SK-N-MC (cell line): ENCODE data around the gene ASTN2.
"Not testable (repeated sequence)": the region's sequence is repeated elsewhere in the genome, so short reads cannot be mapped to it uniquely, and the experiment has no call there.

ENCODE experiments used
- DNase-seq: peaks from one replicate; pipeline ENCODE4 v3.0.0-alpha.2; 2011; ENCODE audit warnings: low read depth, low spot score
- H3K27ac ChIP-seq: fragments of 200-600 bp; sonication (generic); 2 replicates; pipeline ENCODE4 v1.5.1; 2016; ENCODE audit warnings: mixed run types
- H3K36me3 ChIP-seq: fragments of 200-600 bp; sonication (generic); 2 replicates; pipeline ENCODE4 v1.6.1; 2017; ENCODE audit warnings: antibody characterized with exemption, low read length, mixed read lengths; ENCODE audit not compliant: insufficient read depth
- H3K4me3 ChIP-seq: fragments of 200-600 bp; sonication (generic); 2 replicates; pipeline ENCODE4 v1.5.1; 2016
- H3K9ac ChIP-seq: fragments of 200-600 bp; sonication (generic); 2 replicates; pipeline ENCODE4 v1.8.0; 2017; ENCODE audit warnings: mixed run types, mixed read lengths; ENCODE audit not compliant: insufficient read length
- H3K9me3 ChIP-seq: fragments of 200-600 bp; sonication (generic); 2 replicates; pipeline ENCODE4 v1.6.1; 2017; ENCODE audit warnings: low read depth, mild to moderate bottlenecking, antibody characterized with exemption, low read length, moderate library complexity, mixed read lengths
- EZH2 ChIP-seq: fragments of 200-600 bp; sonication (generic); IDR thresholded peaks from one replicate; pipeline ENCODE4 v1.6.1; 2017; ENCODE audit warnings: antibody characterized with exemption
- FOXP2 ChIP-seq: optimal IDR thresholded peaks from 2 replicates; pipeline ENCODE3; 2011; ENCODE audit warnings: mild to moderate bottlenecking, moderate library complexity; ENCODE audit not compliant: insufficient read depth; ENCODE audit errors: extremely low read length, control extremely low read depth
- POLR2AphosphoS5 ChIP-seq: IDR thresholded peaks from 2 replicates; pipeline ENCODE4 v1.6.1; 2012; ENCODE audit warnings: mild to moderate bottlenecking, low read depth, low read length, borderline replicate concordance

The ASTN2 gene

DNA sequence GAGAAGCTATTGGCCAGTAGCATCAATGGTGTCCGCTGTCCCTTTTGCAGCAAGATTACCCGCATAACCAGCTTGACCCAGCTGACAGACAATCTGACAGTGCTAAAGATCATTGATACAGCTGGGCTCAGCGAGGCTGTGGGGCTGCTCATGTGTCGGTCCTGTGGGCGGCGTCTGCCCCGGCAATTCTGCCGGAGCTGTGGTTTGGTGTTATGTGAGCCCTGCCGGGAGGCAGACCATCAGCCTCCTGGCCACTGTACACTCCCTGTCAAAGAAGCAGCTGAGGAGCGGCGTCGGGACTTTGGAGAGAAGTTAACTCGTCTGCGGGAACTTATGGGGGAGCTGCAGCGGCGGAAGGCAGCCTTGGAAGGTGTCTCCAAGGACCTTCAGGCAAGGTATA lies 717.0 kb downstream of the ASTN2 start:
- TF ChIP-seq FOXP2 (no peak), EZH2 (no peak), POLR2AphosphoS5 (no peak)
- Histone ChIP-seq H3K36me3 (peaks cover 71% of the 10 kb centered on the region), H3K9me3 (no peaks in the 10 kb centered on the region), H3K9ac (no peak overlapping the region), H3K4me3 (no peak overlapping the region), H3K27ac (no peak overlapping the region)
- DNase-seq, result no peak

DNA sequence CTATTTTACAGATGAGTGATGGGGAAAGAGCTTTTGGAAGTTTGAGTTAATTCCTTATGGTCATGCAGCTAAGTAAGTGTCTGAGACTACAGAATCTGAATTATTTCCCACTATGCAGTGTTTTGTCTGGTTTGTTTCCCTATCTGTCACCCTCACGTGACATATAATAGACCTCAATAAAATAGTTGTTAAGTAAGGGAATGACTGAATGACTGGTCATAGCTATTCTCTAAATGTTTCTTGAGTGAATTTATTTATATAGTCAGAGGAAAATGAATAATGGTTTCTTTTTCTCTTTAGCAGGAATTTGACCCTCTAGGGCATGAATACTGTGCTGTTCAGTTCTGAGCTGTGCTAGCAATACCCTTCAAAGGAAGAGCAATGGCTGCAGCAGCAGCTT lies 717.5 kb downstream of the ASTN2 start:
- H3K27ac ChIP-seq, result no peak overlapping the region
- TF ChIP-seq POLR2AphosphoS5 (no peak), FOXP2 (no peak), EZH2 (no peak)
- H3K9ac ChIP-seq, result no peak overlapping the region

DNA sequence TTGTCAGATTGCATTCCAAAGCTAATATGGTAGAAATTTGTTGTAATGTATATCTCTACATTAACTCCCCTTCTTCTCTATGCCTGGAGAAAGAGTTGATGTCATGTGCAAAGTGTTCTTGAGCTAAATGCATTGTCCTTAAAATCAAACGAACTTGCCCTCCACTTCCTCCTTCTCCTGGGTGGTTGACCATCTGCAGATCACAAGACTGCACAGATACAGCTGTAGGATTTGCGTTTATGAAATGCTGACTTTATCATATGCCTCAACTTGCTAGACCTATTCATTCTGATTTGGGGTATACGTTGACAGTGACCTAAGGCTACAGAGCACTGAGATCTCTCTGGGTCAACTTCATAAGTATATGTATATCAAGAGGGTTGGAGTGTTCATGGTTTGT lies 719.4 kb downstream of the ASTN2 start:
- DNase-seq, result no peak
- Histone ChIP-seq H3K9me3 (no peaks in the 10 kb centered on the region), H3K4me3 (no peak overlapping the region), H3K9ac (no peak overlapping the region), H3K27ac (no peak overlapping the region), H3K36me3 (peaks cover 52% of the 10 kb centered on the region)
- TF ChIP-seq EZH2 (no peak), POLR2AphosphoS5 (no peak), FOXP2 (no peak)

More for the DNA sequence above, 717.5 kb downstream of the ASTN2 start:
- H3K9me3 ChIP-seq, result no peaks in the 10 kb centered on the region
- H3K36me3 ChIP-seq, result peaks cover 67% of the 10 kb centered on the region
- H3K4me3 ChIP-seq, result no peak overlapping the region
- DNase-seq, result no peak

DNA sequence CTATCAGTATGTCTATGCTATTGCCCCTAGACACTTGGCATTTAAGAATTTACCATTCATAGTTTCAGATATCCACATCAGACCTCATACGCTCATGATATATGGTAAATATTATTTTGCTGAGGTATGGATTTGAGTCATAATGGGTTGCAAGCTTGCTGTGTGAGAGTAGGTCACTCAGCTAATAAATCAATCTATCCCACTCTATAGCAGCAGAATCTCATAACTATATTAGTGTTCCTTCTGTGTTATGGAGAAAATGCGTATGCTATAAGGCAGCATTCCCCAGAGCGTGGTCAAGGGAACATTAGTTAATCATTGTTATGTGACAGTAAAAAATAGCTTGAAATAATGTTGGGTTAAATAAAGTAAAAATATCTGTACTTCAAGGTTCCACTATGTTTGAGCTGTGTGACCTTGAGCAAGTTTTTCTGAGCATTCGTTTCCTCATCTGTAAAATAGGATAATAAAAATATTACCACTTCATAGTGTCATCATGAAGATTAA lies 720.0 kb downstream of the ASTN2 start:
- H3K4me3 ChIP-seq, result no peak overlapping the region
- no peak for TF ChIP-seq FOXP2
- TF ChIP-seq EZH2, result no peak
- TF ChIP-seq POLR2AphosphoS5, result no peak
- no peak overlapping the region for H3K27ac ChIP-seq
- H3K9me3 ChIP-seq, result no peaks in the 10 kb centered on the region
- H3K36me3 ChIP-seq, result peaks cover 46% of the 10 kb centered on the region
- no peak for DNase-seq
- H3K9ac ChIP-seq, result no peak overlapping the region

DNA sequence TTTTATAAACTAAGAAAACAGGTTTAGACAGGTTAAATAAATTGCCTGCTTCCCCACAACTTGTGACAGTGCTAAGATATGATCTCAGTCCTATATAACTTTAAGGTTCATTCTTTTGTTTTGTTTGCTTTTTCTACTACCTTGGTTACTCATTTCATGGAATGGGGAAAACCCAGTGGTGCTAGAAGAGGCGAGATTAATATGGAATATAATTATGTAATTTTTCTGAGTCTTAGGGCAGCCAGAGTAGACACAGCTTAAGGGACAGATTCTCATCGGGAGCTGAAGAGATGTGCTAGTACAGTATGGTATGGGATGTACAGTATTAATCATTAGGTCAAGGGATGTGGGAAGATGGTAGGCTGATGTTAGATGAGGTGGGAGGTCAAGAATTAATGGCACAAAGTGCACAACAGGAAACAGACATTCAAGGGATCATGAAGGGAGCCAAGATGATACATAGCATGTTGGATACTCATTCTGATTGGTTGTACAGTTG lies 721.6 kb downstream of the ASTN2 start:
- Histone ChIP-seq H3K4me3 (no peak overlapping the region), H3K27ac (no peak overlapping the region), H3K9ac (no peak overlapping the region), H3K9me3 (no peaks in the 10 kb centered on the region), H3K36me3 (peaks cover 30% of the 10 kb centered on the region)
- TF ChIP-seq POLR2AphosphoS5 (no peak), EZH2 (no peak), FOXP2 (no peak)
- DNase-seq, result no peak

DNA sequence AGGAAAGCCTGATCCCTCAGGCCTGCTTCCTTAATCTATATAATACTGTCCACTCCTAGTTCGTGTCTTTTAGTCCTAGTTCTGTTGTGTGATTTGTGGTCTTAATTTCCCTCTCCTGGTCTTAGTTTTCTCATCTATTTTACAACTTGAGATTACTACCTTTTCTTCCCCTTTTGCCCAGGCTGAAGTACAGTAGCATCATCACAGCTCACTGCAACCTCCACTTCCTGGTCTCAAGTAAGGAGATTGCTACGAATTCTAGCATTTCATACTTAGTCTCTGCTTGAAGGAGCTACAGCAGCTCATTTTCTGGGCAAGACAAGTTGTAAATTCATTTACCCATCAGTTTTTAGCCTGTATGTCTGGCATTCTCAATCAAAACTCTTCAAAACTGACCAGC lies 722.2 kb downstream of the ASTN2 start:
- no peaks in the 10 kb centered on the region for H3K9me3 ChIP-seq
- H3K27ac ChIP-seq, result no peak overlapping the region
- H3K36me3 ChIP-seq, result peaks cover 24% of the 10 kb centered on the region
- no peak overlapping the region for H3K9ac ChIP-seq
- TF ChIP-seq FOXP2, result no peak
- TF ChIP-seq EZH2, result no peak
- TF ChIP-seq POLR2AphosphoS5, result no peak
- no peak overlapping the region for H3K4me3 ChIP-seq
- DNase-seq, result no peak

DNA sequence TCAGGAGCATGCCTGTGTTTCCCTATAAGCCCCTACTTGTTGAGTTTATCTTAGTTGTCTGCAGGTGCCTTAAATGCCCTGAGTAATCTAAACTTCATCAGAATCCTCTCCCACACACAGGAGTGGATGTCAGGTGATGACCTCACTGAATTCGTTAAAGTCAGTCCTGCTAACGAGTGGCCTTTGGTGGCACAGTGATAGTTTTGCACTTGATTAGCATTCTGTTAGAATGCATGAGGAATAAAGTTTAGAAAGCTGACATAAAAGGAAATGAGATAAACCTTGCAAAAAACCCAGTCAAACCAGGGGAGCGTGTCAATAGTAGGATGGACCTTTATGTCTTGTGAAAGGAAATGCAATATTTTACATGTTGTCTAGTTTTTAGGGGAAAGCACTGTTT lies 723.2 kb downstream of the ASTN2 start:
- no peak overlapping the region for H3K4me3 ChIP-seq
- H3K9ac ChIP-seq, result no peak overlapping the region
- H3K9me3 ChIP-seq, result no peaks in the 10 kb centered on the region
- no peak for DNase-seq
- peaks cover 13% of the 10 kb centered on the region; the same call in 1 of the 2 replicates for H3K36me3 ChIP-seq
- H3K27ac ChIP-seq, result no peak overlapping the region
- TF ChIP-seq POLR2AphosphoS5, result no peak
- TF ChIP-seq FOXP2, result no peak
- no peak for TF ChIP-seq EZH2

DNA sequence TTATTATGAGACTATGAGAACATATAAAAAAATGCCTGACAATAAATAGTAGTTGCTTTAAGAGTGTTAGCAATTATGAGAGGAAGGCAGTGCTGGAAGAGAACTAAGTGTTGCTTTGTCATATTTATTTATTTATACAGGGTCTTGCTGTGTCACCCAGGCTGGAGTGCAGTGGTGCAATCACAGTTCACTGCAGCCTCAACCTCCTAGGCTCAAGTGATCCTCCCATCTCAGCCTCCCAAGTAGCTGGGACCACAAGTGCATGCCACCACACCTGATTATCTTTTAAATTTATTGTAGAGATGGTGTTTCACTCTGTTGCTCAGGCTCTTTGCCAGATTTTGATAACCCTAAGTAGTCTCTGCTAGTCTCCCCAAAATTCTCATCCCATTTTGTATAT lies 724.1 kb downstream of the ASTN2 start:
- not testable (repeated sequence) for H3K9me3 ChIP-seq, H3K9ac ChIP-seq, H3K36me3 ChIP-seq, H3K27ac ChIP-seq, H3K4me3 ChIP-seq, DNase-seq

DNA sequence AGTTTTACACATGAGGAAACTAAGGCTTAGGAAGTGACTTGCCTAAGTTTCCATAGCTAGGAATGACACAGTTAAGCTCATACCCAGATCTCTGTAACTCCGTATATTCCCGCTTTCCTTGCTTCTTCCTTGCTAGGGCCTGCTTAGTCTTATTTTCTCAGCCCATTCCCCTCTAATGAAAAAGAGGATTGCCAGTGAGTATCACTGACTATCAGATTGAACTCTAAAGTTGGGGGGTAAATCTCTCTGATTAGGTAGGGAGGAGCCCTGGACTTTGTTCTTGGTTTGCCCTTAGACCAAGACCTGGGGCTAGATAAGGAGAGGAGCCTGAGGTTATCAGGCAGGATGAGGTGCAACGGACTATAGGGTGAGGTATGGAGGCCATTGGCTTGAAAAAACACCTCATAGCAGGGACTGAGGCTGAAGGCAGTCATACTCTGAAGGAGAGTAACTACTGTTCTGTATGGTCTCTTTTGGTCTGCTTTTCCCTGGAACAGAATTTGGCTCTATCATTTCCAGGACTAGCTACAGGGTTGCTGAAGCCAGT lies 725.3 kb downstream of the ASTN2 start:
- no peak overlapping the region for H3K27ac ChIP-seq
- H3K36me3 ChIP-seq, result peaks cover 7% of the 10 kb centered on the region; the same call in 1 of the 2 replicates
- no peak overlapping the region for H3K9ac ChIP-seq
- H3K4me3 ChIP-seq, result no peak overlapping the region
- TF ChIP-seq POLR2AphosphoS5, result no peak
- TF ChIP-seq FOXP2, result no peak
- no peak for TF ChIP-seq EZH2
- no peak for DNase-seq
- H3K9me3 ChIP-seq, result no peaks in the 10 kb centered on the region
